GM12872 (cell line): ENCODE results near the gene VPS37B.

Experiments
- CTCF ChIP-seq: IDR thresholded peaks from 3 replicates; pipeline ENCODE4 v1.5.1; 2011; ENCODE audit warnings: low read depth, mild to moderate bottlenecking, low read length, moderate library complexity; ENCODE audit not compliant: insufficient read depth

The VPS37B gene

GRCh38 chr12:122934722-122935121 is 38.8 kb upstream of the VPS37B start:
- TF ChIP-seq CTCF: no peak

GRCh38 chr12:122932207-122932606 is 36.3 kb upstream of the VPS37B start:
- no peak for TF ChIP-seq CTCF

- TF ChIP-seq CTCF: no peak
These were observed 33.9 kb upstream of the VPS37B start for GRCh38 chr12:122929812-122930211.

- no peak for TF ChIP-seq CTCF
These were observed 33.2 kb upstream of the VPS37B start for GRCh38 chr12:122929148-122929538.

GRCh38 chr12:122928404-122929147 is 32.7 kb upstream of the VPS37B start:
- TF ChIP-seq CTCF: no peak

GRCh38 chr12:122927756-122928403 is 32.0 kb upstream of the VPS37B start:
- TF ChIP-seq CTCF: no peak

- no peak for TF ChIP-seq CTCF
These were observed 26.0 kb upstream of the VPS37B start for GRCh38 chr12:122921917-122922316.
